ENCODE data around the gene TLE3. TPM values are rescaled to one million over a fixed set of nuclear protein-coding genes. Genes with fewer than 3 reads are reported as not detected.

Gene TLE3
- total RNA-seq, 2 experiments from 2014 or later = 159 to 167 TPM

GRCh38 chr15:70132139-70132538 lies 34.4 kb upstream of the TLE3 start:
- no peaks in the 10 kb centered on the region for H3K27me3 ChIP-seq (ENCODE audit: control insufficient read depth in 1 of 2, insufficient read depth in 2 of 2, low read length in 2 of 2)
- no peak overlapping the region for H3K27ac Mint-ChIP-seq
- H3K4me1 ChIP-seq (ENCODE audit: insufficient read depth, low read length) = no peaks in the 10 kb centered on the region
- no peak overlapping the region for H3K27ac ChIP-seq (ENCODE audit: low read depth in 1 of 2, low read length in 2 of 2)
- CTCF ChIA-PET = no interaction called here
- intact Hi-C loops (cut with DNase I, micrococcal nuclease) = loop anchor here in 1 of 2 experiments (10.0 kb wide), 1 partner anchor 57 kb away; no protein-coding TSS in a partner anchor
- ATAC-seq (ENCODE audit: poor library complexity) (no peak), DNase-seq (no peak)
- H3K9me3 Mint-ChIP-seq = no peaks in the 10 kb centered on the region
- POLR2A ChIA-PET = no interaction called here
- no peak overlapping the region for H3K4me3 Mint-ChIP-seq
- no peaks in the 10 kb centered on the region for H3K9me3 ChIP-seq (ENCODE audit: control insufficient read depth in 1 of 2, insufficient read depth in 1 of 2, low read length in 2 of 2)
- TF ChIP-seq CTCF (IDR thresholded peaks at IDR 0.05) = no peak
- H3K4me3 ChIP-seq (ENCODE audit: low read length) = no peak overlapping the region
- no peaks in the 10 kb centered on the region for H3K4me1 Mint-ChIP-seq (ENCODE audit: low read depth)
- H3K36me3 Mint-ChIP-seq (ENCODE audit: low read depth) = no peaks in the 10 kb centered on the region
- H3K27me3 Mint-ChIP-seq = no peaks in the 10 kb centered on the region
- H3K36me3 ChIP-seq (ENCODE audit: insufficient read depth, low read length) = no peaks in the 10 kb centered on the region

- Histone ChIP-seq H3K4me1 (ENCODE audit: insufficient read depth, low read length) (no peaks in the 10 kb centered on the region), H3K9me3 (ENCODE audit: control insufficient read depth in 1 of 2, insufficient read depth in 1 of 2, low read length in 2 of 2) (no peaks in the 10 kb centered on the region), H3K36me3 (ENCODE audit: insufficient read depth, low read length) (no peaks in the 10 kb centered on the region), H3K4me3 (ENCODE audit: low read length) (no peak overlapping the region), H3K27ac (ENCODE audit: low read depth in 1 of 2, low read length in 2 of 2) (no peak overlapping the region), H3K27me3 (ENCODE audit: control insufficient read depth in 1 of 2, insufficient read depth in 2 of 2, low read length in 2 of 2) (peaks cover 0 to 8% of the 10 kb centered on the region in 2 experiments)
- no peak for ATAC-seq (ENCODE audit: poor library complexity)
- no peak for TF ChIP-seq CTCF (IDR thresholded peaks at IDR 0.05)
- Mint-ChIP-seq H3K4me3 (no peak overlapping the region), H3K27me3 (no peaks in the 10 kb centered on the region), H3K36me3 (ENCODE audit: low read depth) (no peaks in the 10 kb centered on the region), H3K4me1 (ENCODE audit: low read depth) (no peaks in the 10 kb centered on the region), H3K9me3 (no peaks in the 10 kb centered on the region), H3K27ac (no peak overlapping the region)
- ChIA-PET CTCF (no interaction called here), POLR2A (no interaction called here)
- DNase-seq = no peak
- intact Hi-C loops (cut with DNase I, micrococcal nuclease) = no loop called here
Observed at GRCh38 chr15:70128414-70129140, 30.9 kb upstream of the TLE3 start.

GRCh38 chr15:70127770-70128413 lies 30.2 kb upstream of the TLE3 start:
- H3K36me3 ChIP-seq (ENCODE audit: insufficient read depth, low read length) = no peaks in the 10 kb centered on the region
- intact Hi-C loops (cut with DNase I, micrococcal nuclease) = no loop called here
- no peaks in the 10 kb centered on the region for H3K4me1 Mint-ChIP-seq (ENCODE audit: low read depth)
- H3K4me1 ChIP-seq (ENCODE audit: insufficient read depth, low read length) = no peaks in the 10 kb centered on the region
- no peak overlapping the region for H3K27ac ChIP-seq (ENCODE audit: low read depth in 1 of 2, low read length in 2 of 2)
- H3K9me3 ChIP-seq (ENCODE audit: control insufficient read depth in 1 of 2, insufficient read depth in 1 of 2, low read length in 2 of 2) = no peaks in the 10 kb centered on the region
- H3K27me3 ChIP-seq (ENCODE audit: control insufficient read depth in 1 of 2, insufficient read depth in 2 of 2, low read length in 2 of 2) = peaks cover 0 to 8% of the 10 kb centered on the region in 2 experiments
- H3K27me3 Mint-ChIP-seq = no peaks in the 10 kb centered on the region
- no peaks in the 10 kb centered on the region for H3K9me3 Mint-ChIP-seq
- ATAC-seq (ENCODE audit: poor library complexity) (no peak), DNase-seq (no peak)
- H3K4me3 ChIP-seq (ENCODE audit: low read length) = no peak overlapping the region
- no peak overlapping the region for H3K4me3 Mint-ChIP-seq
- TF ChIP-seq CTCF (IDR thresholded peaks at IDR 0.05) = no peak
- no peaks in the 10 kb centered on the region for H3K36me3 Mint-ChIP-seq (ENCODE audit: low read depth)
- no peak overlapping the region for H3K27ac Mint-ChIP-seq
- ChIA-PET POLR2A (no interaction called here), CTCF (no interaction called here)
